HCT116 (cell line): ENCODE measurements around the gene ZNF212. TPM values are rescaled to one million over a fixed set of nuclear protein-coding genes. Genes with fewer than 3 reads are reported as not detected.

Experiments
- ATAC-seq: fragments of 200-7000 bp; cut with Tn5 transposase; 2 replicates; pipeline ENCODE4 v1.9.1; 2020; ENCODE audit warnings: mild to moderate bottlenecking, moderate library complexity
- BruUV-seq: library from RNA; stranded (reverse); fragments of 400-500 nt; replicated peaks from 2 replicates; lab custom pipeline; 2021; lab: Mats Ljungman, UMichigan
- CTCF ChIA-PET: fragments of 300-600 bp; sonication (Branson Sonifier 250); formaldehyde crosslinking; loops from one replicate; lab custom pipeline; 2021; ENCODE audit warnings: antibody characterized with exemption; lab: Charles Lee
- POLR2A ChIA-PET: fragments of 300-600, 350-600 bp; sonication (Branson Sonifier 250); formaldehyde crosslinking; loops from one replicate; lab custom pipeline; 2021; ENCODE audit warnings: antibody characterized with exemption; lab: Charles Lee
- RAD21 ChIA-PET, 2 experiments: fragments of 300-600 bp; sonication (Branson Sonifier 250); formaldehyde crosslinking; loops; one replicate each; lab custom pipeline; 2023; ENCODE audit warnings: low total read pairs in 2 of 2; ENCODE audit not compliant: uncharacterized antibody in 2 of 2, unreplicated experiment in 2 of 2, low non-redundant PET in 1 of 2; lab: Charles Lee
- DNase-seq: peaks from one replicate; pipeline ENCODE4 v3.0.0-alpha.2; 2010; ENCODE audit warnings: low read depth, low spot score
- H2AFZ ChIP-seq: fragments of 200-600 bp; shearing (Covaris generic), sonication (generic); 2 replicates; pipeline ENCODE4 v1.6.1; 2017; ENCODE audit warnings: low read depth, mixed run types, mixed read lengths, antibody characterized with exemption, low read length; ENCODE audit not compliant: poor library complexity, severe bottlenecking
- H3K27ac ChIP-seq: 2 replicates; pipeline ENCODE4 v1.5.1; 2012; ENCODE audit warnings: low read depth, low read length
- H3K27me3 ChIP-seq: fragments of 200-600 bp; sonication (generic); 2 replicates; pipeline ENCODE4 v1.6.1; 2016; ENCODE audit warnings: mixed run types, low read length, mixed read lengths; ENCODE audit not compliant: insufficient read depth
- H3K36me3 ChIP-seq, 2 experiments: fragments of 200-500 bp in 1 of 2; fragments of 200-600 bp in 1 of 2; sonication (Bioruptor generic) in 1 of 2; sonication (generic) in 1 of 2; 2 replicates each; pipeline versions ENCODE4 v1.5.1 to v1.6.1; 2014 to 2016; ENCODE audit warnings: low read length in 2 of 2, inconsistent platforms in 1 of 2, mixed read lengths in 1 of 2, mixed run types in 1 of 2; ENCODE audit not compliant: insufficient read depth in 2 of 2, control insufficient read depth in 1 of 2
- H3K4me1 ChIP-seq, 2 experiments: fragments of 200-600 bp in 1 of 2; sonication (generic) in 1 of 2; 2 replicates each; pipeline versions ENCODE4 v1.5.1 to v1.6.1; 2012 to 2017; ENCODE audit warnings: low read length in 2 of 2, inconsistent platforms in 1 of 2, mild to moderate bottlenecking in 1 of 2, mixed read lengths in 1 of 2, mixed run types in 1 of 2, moderate library complexity in 1 of 2; ENCODE audit not compliant: insufficient read depth in 2 of 2, control insufficient read depth in 1 of 2
- H3K4me2 ChIP-seq: fragments of 200-600 bp; sonication (generic); 2 replicates; pipeline ENCODE4 v1.6.1; 2017; ENCODE audit warnings: mixed run types, low read length, mixed read lengths
- H3K4me3 ChIP-seq, 2 experiments: fragments of 200-600 bp in 1 of 2; sonication (generic) in 1 of 2; replicated peaks in 1 of 2; 2 replicates each; pipeline ENCODE4 v1.5.1; 2011 to 2016; ENCODE audit warnings: low read length in 2 of 2, control low read depth in 1 of 2, low read depth in 1 of 2, mild to moderate bottlenecking in 1 of 2, mixed read lengths in 1 of 2, mixed run types in 1 of 2
- H3K79me2 ChIP-seq: fragments of 200-600 bp; sonication (generic); 2 replicates; pipeline ENCODE4 v1.6.1; 2017; ENCODE audit warnings: mild to moderate bottlenecking, mixed run types, low read length, moderate library complexity, mixed read lengths; ENCODE audit not compliant: insufficient read depth
- H3K9ac ChIP-seq: fragments of 200-600 bp; sonication (generic); 2 replicates; pipeline ENCODE4 v1.6.1; 2016; ENCODE audit warnings: low read length, mixed read lengths
- H3K9me2 ChIP-seq: fragments of 200-600 bp; sonication (generic), shearing (Covaris generic); 2 replicates; pipeline ENCODE4 v1.6.1; 2017; ENCODE audit warnings: mixed run types, mild to moderate bottlenecking, moderate library complexity; ENCODE audit not compliant: insufficient read depth
- H3K9me3 ChIP-seq, 2 experiments: fragments of 200-500 bp in 1 of 2; fragments of 200-600 bp in 1 of 2; sonication (Bioruptor generic) in 1 of 2; sonication (generic) in 1 of 2; 2 replicates each; pipeline ENCODE4 v1.6.1; 2014 to 2017; ENCODE audit warnings: low read length in 2 of 2, mixed read lengths in 2 of 2, inconsistent platforms in 1 of 2, low read depth in 1 of 2, mild to moderate bottlenecking in 1 of 2, mixed run types in 1 of 2, moderate library complexity in 1 of 2; ENCODE audit not compliant: control insufficient read depth in 1 of 2, insufficient read depth in 1 of 2
- H4K20me1 ChIP-seq: fragments of 200-600 bp; sonication (generic), shearing (Covaris generic); 2 replicates; pipeline ENCODE4 v1.6.1; 2017; ENCODE audit warnings: mixed run types, mild to moderate bottlenecking, moderate library complexity; ENCODE audit not compliant: insufficient read depth
- CBX3 ChIP-seq: IDR thresholded peaks from 2 replicates; pipeline ENCODE4 v1.6.1; 2012; ENCODE audit warnings: low read depth
- CEBPB ChIP-seq: IDR thresholded peaks from 2 replicates; pipeline ENCODE4 v1.6.1; 2012; ENCODE audit warnings: low read depth
- EGR1 ChIP-seq: IDR thresholded peaks from 2 replicates; pipeline ENCODE4 v1.6.1; 2012; ENCODE audit warnings: low read depth
- ELF1 ChIP-seq: IDR thresholded peaks from 2 replicates; pipeline ENCODE4 v1.6.1; 2012; ENCODE audit warnings: low read depth, borderline replicate concordance
- EZH2 ChIP-seq: fragments of 200-600 bp; sonication (generic); IDR thresholded peaks from 2 replicates; pipeline ENCODE4 v1.6.1; 2017; ENCODE audit warnings: antibody characterized with exemption, mixed run types
- POLR2A ChIP-seq: IDR thresholded peaks from 2 replicates; pipeline ENCODE4 v1.7.0; 2011; ENCODE audit warnings: borderline replicate concordance; ENCODE audit not compliant: insufficient read depth, insufficient read length; ENCODE audit errors: extremely low read depth
- RAD21 ChIP-seq: IDR thresholded peaks from 2 replicates; pipeline ENCODE4 v1.6.1; 2012; ENCODE audit warnings: low read depth, mild to moderate bottlenecking
- SP1 ChIP-seq: IDR thresholded peaks from 2 replicates; pipeline ENCODE4 v1.6.1; 2012; ENCODE audit warnings: low read depth
- SRF ChIP-seq: IDR thresholded peaks from 2 replicates; pipeline ENCODE4 v1.6.1; 2012; ENCODE audit warnings: low read depth
- YY1 ChIP-seq: IDR thresholded peaks from 2 replicates; pipeline ENCODE4 v1.6.1; 2011; ENCODE audit warnings: low read length, low read depth, moderate library complexity, mild to moderate bottlenecking; ENCODE audit not compliant: insufficient replicate concordance; ENCODE audit errors: extremely low read depth
- ZNF274 ChIP-seq: fragments of 200-500 bp; sonication (Bioruptor generic); IDR thresholded peaks from 2 replicates; pipeline ENCODE4 v1.6.1; 2014; ENCODE audit warnings: mild to moderate bottlenecking, low read depth, low read length, inconsistent platforms
- intact Hi-C: fragments of 100-400 bp; cut with micrococcal nuclease; formaldehyde crosslinking; loops from 2 replicates; pipeline ENCODE4 v1.10.0; 2022
- total RNA-seq: library from RNA; stranded (reverse); gene quantifications from one replicate; pipeline ENCODE4 v1.2.1, GENCODE V29; 2021; ENCODE audit not compliant: unreplicated experiment
- TF ChIP-seq, protein P1 (sequence below): IDR thresholded peaks from 2 replicates; pipeline ENCODE4 v1.6.1; 2011; ENCODE audit warnings: mild to moderate bottlenecking, low read length, moderate library complexity; ENCODE audit not compliant: insufficient replicate concordance; ENCODE audit errors: extremely low read depth
- TF ChIP-seq, protein P2 (sequence below): IDR thresholded peaks from 2 replicates; pipeline ENCODE4 v1.6.1; 2012; ENCODE audit warnings: low read depth
- TF ChIP-seq, protein P3 (sequence below), 3 experiments: fragments of 200-600 bp in 1 of 3; sonication (generic) in 1 of 3; IDR thresholded peaks in 2 of 3; conservative IDR thresholded peaks in 1 of 3; 2 replicates each; pipeline ENCODE4 v1.5.1; 2012 to 2017; ENCODE audit warnings: low read depth in 2 of 3, low read length in 2 of 3, antibody characterized with exemption in 1 of 3, borderline replicate concordance in 1 of 3, control low read depth in 1 of 3, mild to moderate bottlenecking in 1 of 3, mixed read lengths in 1 of 3, mixed run types in 1 of 3, moderate library complexity in 1 of 3; ENCODE audit not compliant: insufficient read depth in 1 of 3

Gene ZNF212
- total RNA-seq, 1 experiment from 2014 or later: 13.7 TPM

DNA sequence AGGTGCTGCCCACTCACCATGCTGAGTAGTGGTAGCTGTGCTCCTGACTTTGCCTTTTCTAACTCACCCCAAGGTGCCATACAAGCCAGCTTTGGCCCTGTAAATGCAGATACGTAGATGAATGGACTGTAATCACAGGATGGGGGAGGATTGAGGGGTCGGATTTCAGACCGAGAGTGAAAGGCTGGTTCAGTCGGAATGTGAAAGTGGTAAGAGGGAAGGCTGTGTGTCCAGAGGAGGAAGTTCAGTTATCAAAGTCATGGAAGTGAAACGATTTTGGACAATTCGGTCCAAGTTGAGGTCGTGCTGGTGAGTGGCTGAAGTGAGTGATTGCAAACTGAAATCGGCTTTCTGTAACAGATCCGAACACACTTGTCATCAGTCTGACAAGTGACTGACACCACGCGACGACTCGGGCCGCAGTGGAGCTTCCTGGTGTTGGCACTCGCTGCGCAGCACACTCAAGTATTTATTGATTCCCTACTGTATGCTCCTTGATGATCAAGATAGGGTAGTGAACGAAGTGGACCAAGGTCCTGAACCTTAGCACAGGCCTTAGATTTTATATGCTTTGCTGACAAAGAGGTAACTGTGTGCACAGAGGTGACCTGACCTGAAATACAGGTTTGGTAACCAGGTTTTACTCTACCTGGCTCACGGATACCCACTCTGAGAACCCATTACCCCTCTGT is 33.6 kb upstream of the ZNF212 start:
- BruUV-seq: no TSS peak
- Histone ChIP-seq H3K9me3 (no peaks in the 10 kb centered on the region), H3K9me2 (no peaks in the 10 kb centered on the region), H3K27ac (no peak overlapping the region), H3K4me2 (no peak overlapping the region), H3K36me3 (peaks cover 34 to 57% of the 10 kb centered on the region in 2 experiments; a peak in 3 of 4 replicates), H3K9ac (no peak overlapping the region), H3K27me3 (no peaks in the 10 kb centered on the region), H3K4me3 (no peak overlapping the region), H2AFZ (no peak overlapping the region), H4K20me1 (no peaks in the 10 kb centered on the region), H3K4me1 (peaks cover 0 to 10% of the 10 kb centered on the region in 2 experiments; a peak in 3 of 4 replicates), H3K79me2 (peaks cover 43% of the 10 kb centered on the region)
- TF ChIP-seq EGR1: no peak
- no peak for TF ChIP-seq EZH2
- TF ChIP-seq, protein P1, sequence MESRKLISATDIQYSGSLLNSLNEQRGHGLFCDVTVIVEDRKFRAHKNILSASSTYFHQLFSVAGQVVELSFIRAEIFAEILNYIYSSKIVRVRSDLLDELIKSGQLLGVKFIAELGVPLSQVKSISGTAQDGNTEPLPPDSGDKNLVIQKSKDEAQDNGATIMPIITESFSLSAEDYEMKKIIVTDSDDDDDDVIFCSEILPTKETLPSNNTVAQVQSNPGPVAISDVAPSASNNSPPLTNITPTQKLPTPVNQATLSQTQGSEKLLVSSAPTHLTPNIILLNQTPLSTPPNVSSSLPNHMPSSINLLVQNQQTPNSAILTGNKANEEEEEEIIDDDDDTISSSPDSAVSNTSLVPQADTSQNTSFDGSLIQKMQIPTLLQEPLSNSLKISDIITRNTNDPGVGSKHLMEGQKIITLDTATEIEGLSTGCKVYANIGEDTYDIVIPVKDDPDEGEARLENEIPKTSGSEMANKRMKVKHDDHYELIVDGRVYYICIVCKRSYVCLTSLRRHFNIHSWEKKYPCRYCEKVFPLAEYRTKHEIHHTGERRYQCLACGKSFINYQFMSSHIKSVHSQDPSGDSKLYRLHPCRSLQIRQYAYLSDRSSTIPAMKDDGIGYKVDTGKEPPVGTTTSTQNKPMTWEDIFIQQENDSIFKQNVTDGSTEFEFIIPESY: no peak
- TF ChIP-seq, protein P2, sequence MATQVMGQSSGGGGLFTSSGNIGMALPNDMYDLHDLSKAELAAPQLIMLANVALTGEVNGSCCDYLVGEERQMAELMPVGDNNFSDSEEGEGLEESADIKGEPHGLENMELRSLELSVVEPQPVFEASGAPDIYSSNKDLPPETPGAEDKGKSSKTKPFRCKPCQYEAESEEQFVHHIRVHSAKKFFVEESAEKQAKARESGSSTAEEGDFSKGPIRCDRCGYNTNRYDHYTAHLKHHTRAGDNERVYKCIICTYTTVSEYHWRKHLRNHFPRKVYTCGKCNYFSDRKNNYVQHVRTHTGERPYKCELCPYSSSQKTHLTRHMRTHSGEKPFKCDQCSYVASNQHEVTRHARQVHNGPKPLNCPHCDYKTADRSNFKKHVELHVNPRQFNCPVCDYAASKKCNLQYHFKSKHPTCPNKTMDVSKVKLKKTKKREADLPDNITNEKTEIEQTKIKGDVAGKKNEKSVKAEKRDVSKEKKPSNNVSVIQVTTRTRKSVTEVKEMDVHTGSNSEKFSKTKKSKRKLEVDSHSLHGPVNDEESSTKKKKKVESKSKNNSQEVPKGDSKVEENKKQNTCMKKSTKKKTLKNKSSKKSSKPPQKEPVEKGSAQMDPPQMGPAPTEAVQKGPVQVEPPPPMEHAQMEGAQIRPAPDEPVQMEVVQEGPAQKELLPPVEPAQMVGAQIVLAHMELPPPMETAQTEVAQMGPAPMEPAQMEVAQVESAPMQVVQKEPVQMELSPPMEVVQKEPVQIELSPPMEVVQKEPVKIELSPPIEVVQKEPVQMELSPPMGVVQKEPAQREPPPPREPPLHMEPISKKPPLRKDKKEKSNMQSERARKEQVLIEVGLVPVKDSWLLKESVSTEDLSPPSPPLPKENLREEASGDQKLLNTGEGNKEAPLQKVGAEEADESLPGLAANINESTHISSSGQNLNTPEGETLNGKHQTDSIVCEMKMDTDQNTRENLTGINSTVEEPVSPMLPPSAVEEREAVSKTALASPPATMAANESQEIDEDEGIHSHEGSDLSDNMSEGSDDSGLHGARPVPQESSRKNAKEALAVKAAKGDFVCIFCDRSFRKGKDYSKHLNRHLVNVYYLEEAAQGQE: no peak
- TF ChIP-seq, protein P3, sequence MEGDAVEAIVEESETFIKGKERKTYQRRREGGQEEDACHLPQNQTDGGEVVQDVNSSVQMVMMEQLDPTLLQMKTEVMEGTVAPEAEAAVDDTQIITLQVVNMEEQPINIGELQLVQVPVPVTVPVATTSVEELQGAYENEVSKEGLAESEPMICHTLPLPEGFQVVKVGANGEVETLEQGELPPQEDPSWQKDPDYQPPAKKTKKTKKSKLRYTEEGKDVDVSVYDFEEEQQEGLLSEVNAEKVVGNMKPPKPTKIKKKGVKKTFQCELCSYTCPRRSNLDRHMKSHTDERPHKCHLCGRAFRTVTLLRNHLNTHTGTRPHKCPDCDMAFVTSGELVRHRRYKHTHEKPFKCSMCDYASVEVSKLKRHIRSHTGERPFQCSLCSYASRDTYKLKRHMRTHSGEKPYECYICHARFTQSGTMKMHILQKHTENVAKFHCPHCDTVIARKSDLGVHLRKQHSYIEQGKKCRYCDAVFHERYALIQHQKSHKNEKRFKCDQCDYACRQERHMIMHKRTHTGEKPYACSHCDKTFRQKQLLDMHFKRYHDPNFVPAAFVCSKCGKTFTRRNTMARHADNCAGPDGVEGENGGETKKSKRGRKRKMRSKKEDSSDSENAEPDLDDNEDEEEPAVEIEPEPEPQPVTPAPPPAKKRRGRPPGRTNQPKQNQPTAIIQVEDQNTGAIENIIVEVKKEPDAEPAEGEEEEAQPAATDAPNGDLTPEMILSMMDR (IDR thresholded peaks at IDR 0.05 in 2 of 3, conservative IDR thresholded peaks at IDR 0.05 in 1 of 3; ENCODE audit: borderline replicate concordance in 1 of 3, insufficient read depth in 1 of 3, low read depth in 2 of 3, low read length in 2 of 3): no peak
- TF ChIP-seq SP1: no peak
- no peak for TF ChIP-seq CEBPB
- no peak for TF ChIP-seq POLR2A
- no peak for TF ChIP-seq YY1
- no peak for TF ChIP-seq SRF
- TF ChIP-seq RAD21: no peak
- TF ChIP-seq ELF1: no peak
- no peak for TF ChIP-seq CBX3
- no peak for TF ChIP-seq ZNF274
- DNase-seq (no peak), ATAC-seq (no peak)
- intact Hi-C loops: no loop called here
- POLR2A ChIA-PET: no interaction called here
- RAD21 ChIA-PET: no interaction called here
- CTCF ChIA-PET: interaction anchor here (1.0 kb wide), 1 partner anchor 11 kb away, joined by 4 read pairs; the partner anchor contains the start of gene ZNF282
